ENCODE results near the gene CADM2. TPM values are rescaled to one million over a fixed set of nuclear protein-coding genes. Genes with fewer than 3 reads are reported as not detected.

CADM2 gene
- total RNA-seq, 1 experiment from 2014 or later: not detected

DNA sequence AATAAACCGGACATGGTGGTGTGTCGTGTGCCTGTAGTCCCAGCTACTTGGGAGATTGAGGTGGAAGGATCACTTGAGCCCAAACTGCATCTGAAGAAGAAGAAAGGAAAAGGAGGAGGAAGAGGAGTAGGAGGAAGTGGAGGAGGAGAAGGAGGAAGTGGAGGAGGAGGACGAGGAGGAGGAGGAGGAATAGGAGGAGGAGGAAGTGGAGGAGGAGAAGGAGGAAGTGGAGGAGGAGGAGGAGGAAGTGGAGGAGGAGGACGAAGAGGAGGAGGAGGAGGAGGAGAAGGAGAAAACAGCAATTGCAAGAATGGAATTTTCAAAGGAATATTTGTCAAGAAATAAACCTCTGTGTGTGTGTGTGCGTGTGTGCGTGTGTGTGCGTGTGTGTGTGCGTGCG is 528.6 kb downstream of the CADM2 start:
- H2AFZ ChIP-seq (ENCODE audit: low read depth, low read length, poor library complexity, severe bottlenecking): no peak overlapping the region
- no peak overlapping the region for H3K4me2 ChIP-seq (ENCODE audit: low read length)
- H3K36me3 ChIP-seq (ENCODE audit: control insufficient read depth in 1 of 2, insufficient read depth in 2 of 2, low read length in 2 of 2): no peaks in the 10 kb centered on the region
- H3K9me2 ChIP-seq (ENCODE audit: insufficient read depth): no peaks in the 10 kb centered on the region
- no peaks in the 10 kb centered on the region for H3K4me1 ChIP-seq (ENCODE audit: control insufficient read depth in 1 of 2, insufficient read depth in 2 of 2, low read length in 2 of 2)
- TF ChIP-seq SP1 (IDR thresholded peaks at IDR 0.05; ENCODE audit: low read depth) (no peak), REST (IDR thresholded peaks at IDR 0.05; ENCODE audit: low read depth) (no peak), CEBPB (IDR thresholded peaks at IDR 0.05; ENCODE audit: low read depth) (no peak), ZBTB33 (IDR thresholded peaks at IDR 0.05; ENCODE audit: extremely low read depth, insufficient replicate concordance, low read length) (no peak), CBX3 (IDR thresholded peaks at IDR 0.05; ENCODE audit: low read depth) (no peak)
- ChIA-PET RAD21 (ENCODE audit: low non-redundant PET in 1 of 2, low total read pairs in 2 of 2, uncharacterized antibody in 2 of 2, unreplicated experiment in 2 of 2) (no interaction called here), POLR2A (no interaction called here), CTCF (no interaction called here)
- no peak overlapping the region for H3K4me3 ChIP-seq (replicated peaks in 1 of 2; ENCODE audit: low read depth in 1 of 2, low read length in 2 of 2)
- H3K27ac ChIP-seq (ENCODE audit: low read depth, low read length): no peak overlapping the region
- H3K9ac ChIP-seq (ENCODE audit: low read length): no peak overlapping the region
- H3K79me2 ChIP-seq (ENCODE audit: insufficient read depth, low read length): no peaks in the 10 kb centered on the region
- no peak for DNase-seq (ENCODE audit: low read depth, low spot score)
- no TSS peak for BruUV-seq (replicated peaks)
- H4K20me1 ChIP-seq (ENCODE audit: insufficient read depth): no peaks in the 10 kb centered on the region
- no peaks in the 10 kb centered on the region for H3K27me3 ChIP-seq (ENCODE audit: insufficient read depth, low read length)
- ATAC-seq: no peak
- H3K9me3 ChIP-seq (ENCODE audit: control insufficient read depth in 1 of 2, insufficient read depth in 1 of 2, low read depth in 1 of 2, low read length in 2 of 2): peaks cover 3 to 6% of the 10 kb centered on the region in 2 experiments; a peak in 2 of 4 replicates
- intact Hi-C loops (cut with micrococcal nuclease): no loop called here
